GM18517 (cell line): ENCODE measurements around the gene PAIP2.
"Not testable (repeated sequence)": the region's sequence is repeated elsewhere in the genome, so short reads cannot be mapped to it uniquely, and the experiment has no call there.

Source experiments
- ATAC-seq: cut with Tn5 transposase; IDR thresholded peaks from one replicate; pipeline ENCODE4 v1.9.1; 2021; ENCODE audit warnings: mild to moderate bottlenecking, moderate library complexity; ENCODE audit not compliant: unreplicated experiment

The PAIP2 gene, protein sequence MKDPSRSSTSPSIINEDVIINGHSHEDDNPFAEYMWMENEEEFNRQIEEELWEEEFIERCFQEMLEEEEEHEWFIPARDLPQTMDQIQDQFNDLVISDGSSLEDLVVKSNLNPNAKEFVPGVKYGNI

DNA sequence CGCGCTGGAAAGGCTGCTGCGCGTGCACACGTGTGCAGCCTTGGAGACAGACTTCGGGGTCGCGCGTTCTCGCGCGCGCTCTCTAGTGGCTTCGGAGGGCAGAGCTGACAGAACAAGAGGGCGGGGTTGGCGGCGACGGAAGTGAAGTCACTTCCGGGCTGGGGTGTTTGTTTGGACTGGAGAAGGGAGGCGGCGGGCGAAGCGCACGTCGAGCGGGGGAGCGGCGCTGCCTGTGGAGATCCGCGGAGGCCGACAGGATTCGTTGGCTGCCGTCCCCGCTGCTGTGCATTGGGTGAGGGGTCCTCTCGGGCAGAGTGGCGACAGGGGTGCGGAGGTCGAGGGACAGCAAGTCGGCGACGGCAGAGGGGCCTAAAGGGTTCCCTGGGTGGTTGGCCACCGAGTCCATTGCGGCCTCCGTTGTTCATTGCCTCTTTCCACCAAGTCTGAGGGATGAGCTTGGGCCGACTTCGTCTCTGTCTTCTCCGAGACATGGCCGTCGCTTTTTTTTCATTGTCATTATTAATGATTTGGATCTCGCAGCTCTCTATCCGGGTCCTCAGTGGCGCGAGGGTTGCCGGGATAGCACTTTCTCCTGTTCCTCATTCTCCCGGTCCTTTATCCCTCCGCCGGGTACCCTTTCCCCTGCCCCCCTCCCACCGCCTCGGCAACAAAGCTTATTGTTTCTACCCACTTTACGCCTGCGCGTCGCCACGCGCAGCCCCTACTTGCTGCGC is at the start of gene PAIP2:
PAIP2 (plus strand) TSS at position 166 of the 734 bp plus-strand sequence. CDS start 21,931 bp downstream, outside the sequence.
- peak; percentile 81 for ATAC-seq

DNA sequence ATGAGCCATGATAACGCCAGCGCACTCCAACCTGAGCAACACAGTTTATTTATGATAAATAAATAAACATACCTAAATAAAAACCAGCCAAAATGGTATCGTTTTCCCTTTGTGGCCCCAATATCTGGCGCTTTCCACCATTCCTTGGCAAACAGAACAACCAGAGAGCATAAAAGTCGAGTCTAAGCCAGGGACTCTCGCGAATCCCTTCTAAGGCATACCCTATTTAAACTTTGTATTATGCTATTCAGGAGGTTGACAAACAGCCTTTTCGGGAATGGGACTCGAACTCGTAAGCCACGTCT is 48.5 kb upstream of the PAIP2 start:
- ATAC-seq = no peak

- ATAC-seq = peak; percentile 75
These were observed 47.9 kb upstream of the PAIP2 start, which contains the start of gene MATR3 for GRCh38 chr5:139293507-139294373. TSS of gene MATR3 (plus strand) at chr5:139293740. CDS start at chr5:139307416, 13,676 bp downstream.

- ATAC-seq = peak; percentile 15
These were observed 47.1 kb upstream of the PAIP2 start for GRCh38 chr5:139294374-139295165.

DNA sequence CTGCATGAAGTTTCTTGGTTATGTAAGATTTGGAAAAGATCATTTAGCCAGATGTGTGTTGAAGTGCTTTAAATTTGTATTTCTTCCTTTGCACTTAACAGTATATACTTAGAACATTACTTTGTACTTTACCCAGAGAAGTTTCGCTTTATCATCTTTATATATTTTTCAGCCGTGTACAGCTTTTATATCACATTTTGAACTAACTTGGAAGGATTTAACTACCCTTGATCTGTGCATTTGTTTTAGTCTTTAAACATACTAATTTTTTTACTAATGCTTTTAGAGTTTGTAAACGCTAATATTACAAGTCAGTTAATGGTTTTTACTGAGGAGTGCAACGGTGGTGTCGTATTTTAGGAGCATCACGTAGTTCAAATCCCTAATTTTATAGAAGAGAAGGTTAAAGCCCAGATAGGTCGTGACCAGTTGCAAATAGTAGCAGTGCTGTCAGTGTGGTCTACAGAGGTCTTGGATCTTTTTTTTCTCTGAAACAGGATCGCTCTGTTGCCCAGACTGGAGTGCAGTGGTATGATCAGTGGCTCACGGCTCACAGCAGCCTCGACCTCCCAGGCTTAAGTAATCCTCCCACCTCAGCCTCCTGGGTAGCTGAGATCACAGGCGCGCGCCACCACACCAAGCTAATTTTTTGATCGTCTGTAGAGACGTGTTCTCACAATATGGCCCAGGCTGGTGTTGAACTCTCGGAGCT is 46.2 kb upstream of the PAIP2 start:
- ATAC-seq = no peak

DNA sequence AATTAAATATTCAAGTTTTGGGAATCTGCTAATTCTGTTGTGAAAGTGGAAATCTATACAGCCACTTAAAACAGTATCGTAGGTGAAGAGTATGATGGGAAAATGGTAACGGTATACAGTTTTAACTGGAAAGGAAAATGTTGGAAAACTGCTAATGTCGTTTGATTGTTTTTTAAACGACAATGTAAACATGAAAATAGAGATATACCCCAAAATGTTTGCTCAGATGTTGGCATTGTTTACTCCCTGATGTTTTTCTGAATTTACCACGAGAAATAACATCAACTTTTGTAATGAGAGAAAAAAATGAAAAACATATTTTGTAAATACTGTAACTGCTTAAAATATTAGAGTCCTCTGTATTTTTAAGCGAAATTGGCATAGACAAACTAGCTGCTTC is 45.5 kb upstream of the PAIP2 start:
- no peak for ATAC-seq

DNA sequence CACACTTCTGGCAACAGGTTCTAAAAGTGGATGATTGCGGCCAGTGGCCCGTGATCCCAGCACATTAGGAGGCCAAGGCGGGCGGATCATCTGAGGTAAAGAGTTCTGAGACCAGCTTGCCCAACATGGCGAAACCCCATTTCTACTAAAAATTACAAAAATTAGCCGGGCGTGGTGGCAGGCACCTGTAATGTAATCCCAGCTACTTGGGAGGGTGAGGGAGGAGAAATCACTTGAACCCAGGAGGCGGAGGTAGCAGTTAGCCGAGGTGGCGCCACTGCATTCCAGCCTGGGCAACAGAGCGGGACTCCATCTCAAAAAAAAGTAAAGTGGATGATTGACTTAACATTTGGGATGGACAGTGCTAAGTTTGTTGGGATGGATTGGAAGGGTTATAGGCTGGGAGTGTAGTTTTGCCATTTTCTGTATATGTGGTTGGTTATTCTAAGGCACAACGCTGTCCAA is 44.8 kb upstream of the PAIP2 start:
- no peak for ATAC-seq

DNA sequence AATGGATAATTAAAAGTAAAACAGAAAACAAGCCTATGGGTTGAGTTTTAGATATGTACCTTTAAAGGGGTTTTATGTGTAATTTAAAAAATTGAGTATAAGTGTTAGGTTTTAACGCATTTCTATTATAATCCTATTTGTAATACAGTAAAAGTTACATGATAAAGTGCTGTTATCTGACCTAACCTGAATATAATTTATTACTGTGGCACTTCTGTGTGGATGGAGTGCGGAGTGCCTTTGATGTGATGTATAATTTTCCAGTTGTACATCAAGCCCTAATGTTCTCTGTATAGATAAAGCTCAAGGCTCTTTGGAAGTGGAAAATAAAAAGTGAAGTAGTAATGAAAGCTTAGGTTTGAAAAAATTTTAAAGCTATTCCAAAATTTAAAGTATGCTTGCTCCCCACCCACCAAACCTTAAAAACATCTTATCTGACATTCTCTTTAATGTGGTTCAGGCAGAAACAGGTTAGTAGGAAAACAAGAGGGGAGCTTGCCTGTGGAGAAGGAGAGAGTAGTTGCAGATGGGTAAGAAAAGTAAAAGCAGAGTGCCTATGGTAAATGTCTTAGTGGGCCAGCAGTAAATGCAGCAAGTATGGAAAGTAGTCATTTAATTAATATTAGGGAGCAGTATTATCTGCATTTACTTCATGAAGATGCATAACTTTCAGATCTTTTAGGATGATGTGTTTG is 44.1 kb upstream of the PAIP2 start:
- no peak for ATAC-seq

GRCh38 chr5:139298242-139298641 is 43.4 kb upstream of the PAIP2 start:
- no peak for ATAC-seq

- ATAC-seq = no peak
These were observed 42.2 kb upstream of the PAIP2 start for GRCh38 chr5:139299486-139299885.

GRCh38 chr5:139301808-139302499 is 39.7 kb upstream of the PAIP2 start:
- no peak for ATAC-seq

- no peak for ATAC-seq
These were observed 37.0 kb upstream of the PAIP2 start for GRCh38 chr5:139304391-139305324.

GRCh38 chr5:139306197-139306596 is 35.5 kb upstream of the PAIP2 start:
- no peak for ATAC-seq

DNA sequence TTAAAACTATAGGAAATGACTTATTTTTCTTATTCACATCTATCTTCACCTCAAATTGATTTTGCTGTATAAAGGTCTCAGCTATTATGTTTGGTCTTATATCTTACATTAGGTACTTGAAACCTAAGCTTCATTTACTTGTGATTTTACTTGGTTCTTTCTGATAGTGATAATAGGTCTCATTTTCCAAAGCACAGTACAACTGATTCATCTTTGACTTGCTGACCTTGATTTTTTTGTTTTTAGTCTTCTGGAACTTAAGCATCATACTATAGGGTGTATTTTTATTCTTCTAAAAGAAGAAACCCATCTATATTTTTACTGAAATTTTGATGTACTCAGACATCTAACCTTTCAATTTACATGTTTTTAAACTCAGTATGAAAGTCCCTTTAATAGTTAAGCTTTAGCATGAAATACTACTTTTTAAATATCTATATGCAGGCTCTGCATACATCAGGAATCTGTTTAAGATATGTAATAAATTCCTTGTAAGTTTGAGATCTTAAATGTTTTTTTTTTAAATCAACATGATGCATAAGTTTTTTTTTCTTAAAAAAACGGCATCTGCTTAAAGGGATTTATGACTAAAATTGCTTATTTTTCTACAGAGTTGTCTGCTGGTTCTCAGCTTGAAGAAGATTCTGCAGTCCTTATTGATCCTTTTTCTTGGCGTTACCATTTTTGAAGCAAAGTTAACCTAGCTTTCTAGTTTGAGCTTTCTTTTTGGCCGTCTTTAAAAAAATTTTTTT is 34.9 kb upstream of the PAIP2 start:
- no peak for ATAC-seq

GRCh38 chr5:139308797-139309196 is 32.9 kb upstream of the PAIP2 start:
- ATAC-seq = no peak

DNA sequence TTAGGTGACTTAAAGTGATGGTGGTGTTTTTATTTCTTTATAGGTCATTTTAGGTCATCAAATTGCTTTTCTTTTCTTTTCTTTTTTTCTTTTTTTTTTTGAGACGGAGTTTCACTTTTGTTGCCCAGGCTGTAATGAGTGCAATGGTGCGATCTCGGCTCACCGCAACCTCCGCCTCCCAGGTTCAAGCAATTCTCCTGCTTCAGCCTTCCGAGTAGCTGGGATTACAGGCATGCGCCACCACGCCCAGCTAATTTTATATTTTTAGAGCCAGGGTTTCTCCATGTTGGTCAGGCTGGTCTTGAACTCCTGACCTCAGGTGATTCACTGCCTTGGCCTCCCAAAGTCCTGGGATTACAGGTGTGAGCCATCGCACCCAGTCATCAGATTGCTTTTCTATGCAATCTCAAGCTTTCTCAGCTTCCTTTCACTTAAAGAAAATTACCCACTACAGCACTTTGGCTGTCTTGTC is 30.9 kb upstream of the PAIP2 start:
- not testable (repeated sequence) for ATAC-seq

GRCh38 chr5:139312075-139312474 is 29.6 kb upstream of the PAIP2 start:
- no peak for ATAC-seq
